Astrocyte (in vitro differentiated cells and primary cell): ENCODE measurements around the gene FCGR3A.

Experiments
- EZH2 ChIP-seq: IDR thresholded peaks from 2 replicates; pipeline ENCODE4 v1.6.1; 2012; ENCODE audit warnings: mild to moderate bottlenecking, low read length, inconsistent platforms; ENCODE audit not compliant: insufficient read depth
- TF ChIP-seq, protein P1 (sequence below): IDR thresholded peaks from 2 replicates; pipeline ENCODE4 v1.5.1; 2011; ENCODE audit warnings: low read depth, mild to moderate bottlenecking, inconsistent platforms, low read length, moderate library complexity; ENCODE audit not compliant: insufficient read depth

DNA sequence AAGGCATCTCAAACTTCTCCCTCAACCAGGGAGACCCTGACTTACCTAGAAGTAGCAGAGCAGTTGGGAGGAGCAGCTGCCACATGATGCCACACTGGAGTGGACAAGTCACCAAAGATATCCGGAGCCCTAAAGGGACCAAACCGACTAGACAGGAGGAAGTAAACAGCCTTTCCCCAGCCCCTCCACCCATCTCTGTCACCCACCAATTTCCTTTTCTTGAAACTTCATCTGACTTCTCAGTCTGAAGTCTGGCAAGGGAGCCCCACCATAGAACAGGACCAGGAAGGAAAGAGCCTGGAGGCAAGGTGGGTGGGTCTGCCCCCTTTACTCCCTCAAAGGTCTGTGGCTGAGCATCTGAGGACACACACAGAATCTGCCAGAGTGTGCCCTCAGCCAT is at the start of gene FCGR3A:
- TF ChIP-seq, protein P1, sequence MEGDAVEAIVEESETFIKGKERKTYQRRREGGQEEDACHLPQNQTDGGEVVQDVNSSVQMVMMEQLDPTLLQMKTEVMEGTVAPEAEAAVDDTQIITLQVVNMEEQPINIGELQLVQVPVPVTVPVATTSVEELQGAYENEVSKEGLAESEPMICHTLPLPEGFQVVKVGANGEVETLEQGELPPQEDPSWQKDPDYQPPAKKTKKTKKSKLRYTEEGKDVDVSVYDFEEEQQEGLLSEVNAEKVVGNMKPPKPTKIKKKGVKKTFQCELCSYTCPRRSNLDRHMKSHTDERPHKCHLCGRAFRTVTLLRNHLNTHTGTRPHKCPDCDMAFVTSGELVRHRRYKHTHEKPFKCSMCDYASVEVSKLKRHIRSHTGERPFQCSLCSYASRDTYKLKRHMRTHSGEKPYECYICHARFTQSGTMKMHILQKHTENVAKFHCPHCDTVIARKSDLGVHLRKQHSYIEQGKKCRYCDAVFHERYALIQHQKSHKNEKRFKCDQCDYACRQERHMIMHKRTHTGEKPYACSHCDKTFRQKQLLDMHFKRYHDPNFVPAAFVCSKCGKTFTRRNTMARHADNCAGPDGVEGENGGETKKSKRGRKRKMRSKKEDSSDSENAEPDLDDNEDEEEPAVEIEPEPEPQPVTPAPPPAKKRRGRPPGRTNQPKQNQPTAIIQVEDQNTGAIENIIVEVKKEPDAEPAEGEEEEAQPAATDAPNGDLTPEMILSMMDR = no peak
- TF ChIP-seq EZH2 = no peak
